Activated CD8-positive, alpha-beta T cell treated with anti-CD3 and anti-CD28 coated beads, Interleukin-2, amount 10 ng/mL, durations not matched to agents 7 days and 5 days (primary cell): ENCODE results near the gene E2F3. TPM values are rescaled to one million over a fixed set of nuclear protein-coding genes. Genes with fewer than 3 reads are reported as not detected.

Experiments
- ATAC-seq: fragments of 150-1000 bp; cut with Tn5 transposase; one replicate; pipeline ENCODE4 v1.10.0; 2021; ENCODE audit warnings: moderate library complexity
- CTCF ChIA-PET: fragments of 350-600 bp; sonication (Branson Sonifier 250); formaldehyde crosslinking; loops from one replicate; lab custom pipeline; 2021; ENCODE audit warnings: antibody characterized with exemption; lab: Charles Lee
- POLR2A ChIA-PET: fragments of 350-600 bp; sonication (Branson Sonifier 250); formaldehyde crosslinking; loops from one replicate; lab custom pipeline; 2021; ENCODE audit warnings: antibody characterized with exemption; lab: Charles Lee
- DNase-seq: peaks from one replicate; pipeline ENCODE4 v3.0.0-alpha.2; 2020
- H3K27ac Mint-ChIP-seq: one replicate; pipeline ENCODE4 v1.8.0; 2021; ENCODE audit warnings: mild to moderate bottlenecking, mixed read lengths
- H3K27me3 Mint-ChIP-seq: one replicate; pipeline ENCODE4 v1.8.0; 2021; ENCODE audit warnings: low read depth, mixed read lengths
- H3K36me3 Mint-ChIP-seq: one replicate; pipeline ENCODE4 v1.8.0; 2021; ENCODE audit warnings: low read depth, mixed read lengths
- H3K4me1 Mint-ChIP-seq: one replicate; pipeline ENCODE4 v1.8.0; 2021; ENCODE audit warnings: low read depth, mixed read lengths
- H3K4me3 Mint-ChIP-seq: one replicate; pipeline ENCODE4 v1.8.0; 2021; ENCODE audit warnings: mild to moderate bottlenecking, mixed read lengths
- H3K9me3 Mint-ChIP-seq: one replicate; pipeline ENCODE4 v1.8.0; 2022; ENCODE audit warnings: mixed read lengths; ENCODE audit not compliant: insufficient read depth
- total RNA-seq, 2 experiments: library from RNA; stranded (reverse); gene quantifications; one replicate each; pipeline ENCODE4 v1.2.3, GENCODE V29; 2021

The E2F3 gene
- total RNA-seq, 2 experiments from 2014 or later = 26.7 to 27.4 TPM

DNA sequence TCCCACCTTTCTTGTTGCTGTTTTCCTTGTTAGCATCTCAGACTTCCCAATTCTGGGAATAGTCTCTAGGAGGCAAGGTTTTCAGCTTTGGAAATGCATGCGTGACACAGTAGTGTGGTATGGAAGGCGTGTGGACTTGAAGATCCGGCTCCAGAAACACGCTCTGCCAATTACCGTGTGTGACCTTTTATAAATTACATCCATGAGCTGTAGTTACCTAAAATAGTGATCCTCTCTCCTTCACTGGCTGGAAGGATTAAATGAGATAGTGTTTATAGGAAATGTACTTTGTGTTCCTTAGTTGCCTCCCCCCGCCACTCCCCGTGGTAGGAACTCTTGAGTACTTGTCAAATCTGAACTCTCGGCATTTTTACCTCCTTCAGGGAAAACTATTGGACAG is 13.0 kb downstream of the E2F3 start:
- ATAC-seq (no peak), DNase-seq (no peak)
- CTCF ChIA-PET = interaction anchor here (0.6 to 1.5 kb wide), 3 partner anchors 10 to 683 kb away, joined by 4 to 7 read pairs (median 5); no protein-coding TSS in a partner anchor
- Mint-ChIP-seq H3K4me1 (peaks cover 76% of the 10 kb centered on the region), H3K36me3 (peaks cover 41% of the 10 kb centered on the region), H3K9me3 (no peaks in the 10 kb centered on the region), H3K27me3 (no peaks in the 10 kb centered on the region), H3K4me3 (no peak overlapping the region), H3K27ac (no peak overlapping the region)
- POLR2A ChIA-PET = interaction anchor here (0.6 to 1.6 kb wide), 2 partner anchors 10 to 90 kb away, joined by 4 to 7 read pairs; no protein-coding TSS in a partner anchor

DNA sequence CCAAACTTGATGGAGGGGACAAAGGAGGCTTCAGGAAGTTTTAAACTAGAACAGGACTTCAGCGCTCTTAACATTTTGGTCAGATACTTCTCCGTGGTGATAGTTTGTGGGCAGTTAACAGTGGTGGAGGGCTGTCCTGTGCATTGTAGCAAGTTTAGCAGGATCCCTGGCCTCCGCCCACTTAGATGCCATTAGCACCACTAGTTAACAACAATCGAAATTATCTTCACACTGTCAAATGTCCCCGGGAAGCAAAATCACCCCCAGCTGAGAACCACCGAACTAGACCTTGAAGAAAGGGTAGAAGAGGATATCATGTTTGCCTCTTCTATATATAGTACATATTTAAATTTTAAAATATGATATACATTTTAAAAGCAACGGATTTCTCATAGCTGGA is 13.6 kb downstream of the E2F3 start:
- ATAC-seq (no peak), DNase-seq (no peak)
- ChIA-PET CTCF (interaction anchor here (0.6 kb wide), 1 partner anchor 682 kb away, joined by 4 read pairs; no protein-coding TSS in a partner anchor), POLR2A (interaction anchor here (1.2 kb wide), 1 partner anchor 96 kb away, joined by 4 read pairs; no protein-coding TSS in a partner anchor)
- no peak overlapping the region for H3K27ac Mint-ChIP-seq
- H3K9me3 Mint-ChIP-seq = no peaks in the 10 kb centered on the region
- peaks cover 43% of the 10 kb centered on the region for H3K36me3 Mint-ChIP-seq
- H3K27me3 Mint-ChIP-seq = no peaks in the 10 kb centered on the region
- H3K4me1 Mint-ChIP-seq = peaks cover 74% of the 10 kb centered on the region
- H3K4me3 Mint-ChIP-seq = no peak overlapping the region

DNA sequence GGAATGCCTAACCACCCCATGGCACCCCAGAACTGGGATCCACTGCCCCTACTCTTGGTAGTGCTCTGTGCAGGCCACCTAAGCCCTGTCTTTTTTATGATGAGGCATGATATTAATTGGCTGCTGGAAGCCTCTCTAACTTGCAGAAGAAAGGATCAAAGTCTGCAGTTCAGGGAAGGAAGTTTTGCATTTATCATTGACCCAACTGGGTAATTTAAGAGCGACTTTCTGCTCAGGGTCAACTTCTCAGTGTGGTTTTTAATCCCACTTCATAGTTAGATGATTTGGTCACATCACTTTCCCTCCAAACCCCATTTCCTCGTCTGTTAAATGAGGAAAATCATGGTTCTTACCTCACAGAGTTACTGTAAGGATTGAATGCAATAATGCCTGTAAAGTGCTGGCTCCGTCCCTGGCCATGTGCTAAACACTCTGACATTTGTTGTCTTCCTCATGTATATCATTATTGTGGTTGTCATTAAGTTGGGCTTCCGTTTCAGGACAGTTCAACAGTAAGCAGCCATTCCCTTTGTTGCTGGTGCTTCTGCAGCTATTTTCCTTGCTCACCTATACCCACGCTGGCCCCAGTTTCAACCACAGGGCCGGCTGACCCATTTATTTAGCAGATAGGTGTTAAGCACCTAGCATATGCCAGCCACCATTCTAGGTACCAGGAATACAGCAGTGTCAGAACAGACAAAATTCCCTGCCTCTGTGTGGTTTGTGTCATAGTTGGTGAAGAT is 14.2 kb downstream of the E2F3 start:
- H3K27me3 Mint-ChIP-seq = no peaks in the 10 kb centered on the region
- no peak overlapping the region for H3K4me3 Mint-ChIP-seq
- peak; percentile 22 for ATAC-seq
- H3K4me1 Mint-ChIP-seq = peaks cover 70% of the 10 kb centered on the region
- POLR2A ChIA-PET = interaction anchor here (1.2 kb wide), 1 partner anchor 96 kb away, joined by 4 read pairs; no protein-coding TSS in a partner anchor
- no peaks in the 10 kb centered on the region for H3K9me3 Mint-ChIP-seq
- no peak for DNase-seq
- no peak overlapping the region for H3K27ac Mint-ChIP-seq
- H3K36me3 Mint-ChIP-seq = peaks cover 43% of the 10 kb centered on the region
- CTCF ChIA-PET = interaction anchor here (4.1 kb wide), 1 partner anchor 11 kb away, joined by 22 read pairs; no protein-coding TSS in a partner anchor

DNA sequence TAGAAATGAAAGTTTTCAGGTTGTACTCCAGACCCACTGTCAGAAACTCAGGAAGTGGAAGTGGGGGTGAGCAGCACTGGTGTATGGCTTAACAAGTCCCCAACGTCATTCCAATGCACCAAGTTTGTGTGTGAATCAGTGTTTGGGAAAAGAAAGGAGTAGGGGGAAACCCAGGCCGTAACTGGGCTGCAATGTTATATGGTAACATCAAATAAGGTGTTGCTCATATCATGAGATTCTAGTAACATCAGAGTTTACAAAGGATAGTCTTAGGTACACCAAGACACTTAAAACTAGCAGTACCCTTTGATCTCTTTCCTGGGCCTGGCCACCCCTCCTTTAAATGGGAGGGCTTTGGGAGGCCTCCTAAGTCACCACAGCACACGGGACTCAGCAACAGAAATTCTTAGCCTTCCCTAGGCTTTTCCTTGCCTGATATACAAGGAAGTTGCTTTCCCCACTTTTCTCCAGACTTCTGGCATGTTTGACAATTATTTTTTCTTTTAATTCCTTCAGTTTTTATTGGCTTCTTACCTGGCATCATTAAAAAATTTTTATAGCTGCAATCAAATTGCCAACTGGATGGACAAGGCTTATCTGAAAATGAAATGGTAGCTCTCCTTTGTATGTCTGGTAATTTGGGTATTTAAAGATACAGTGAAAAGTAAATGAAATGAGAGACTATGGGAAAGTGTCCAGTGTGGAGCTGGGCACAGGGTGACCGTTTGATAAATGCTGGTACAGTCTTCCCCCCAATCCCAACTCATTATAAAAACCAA is 15.1 kb downstream of the E2F3 start:
- H3K27me3 Mint-ChIP-seq = no peaks in the 10 kb centered on the region
- CTCF ChIA-PET = interaction anchor here (0.9 to 4.1 kb wide), 3 partner anchors 12 to 125 kb away, joined by 3 to 22 read pairs (median 5); no protein-coding TSS in a partner anchor
- H3K4me1 Mint-ChIP-seq = peaks cover 61% of the 10 kb centered on the region
- H3K9me3 Mint-ChIP-seq = no peaks in the 10 kb centered on the region
- DNase-seq (no peak), ATAC-seq (peak; percentile 34)
- H3K36me3 Mint-ChIP-seq = peaks cover 44% of the 10 kb centered on the region
- POLR2A ChIA-PET = interaction anchor here (1.4 to 2.0 kb wide), 2 partner anchors 13 to 97 kb away, joined by 5 to 10 read pairs; no protein-coding TSS in a partner anchor
- no peak overlapping the region for H3K4me3 Mint-ChIP-seq
- no peak overlapping the region for H3K27ac Mint-ChIP-seq

DNA sequence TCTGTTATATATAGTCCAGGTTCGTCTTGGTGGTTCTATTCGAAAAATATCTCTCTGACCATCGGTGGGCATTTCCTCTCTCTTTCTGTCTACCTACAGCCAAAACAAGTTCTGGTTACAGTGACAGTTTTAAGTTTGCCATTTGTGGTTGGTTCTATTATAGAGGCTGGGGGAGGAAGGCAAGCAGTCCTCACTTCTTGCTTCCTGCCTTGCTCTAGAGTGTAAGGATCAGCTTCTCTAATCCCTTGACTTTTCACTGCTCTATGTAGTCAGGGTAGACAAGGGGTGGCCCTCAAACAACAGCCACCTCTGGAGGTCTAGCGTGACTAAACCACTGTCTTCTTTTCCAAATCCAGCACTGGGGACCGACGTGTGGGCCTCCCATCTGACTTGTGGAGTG is 16.1 kb downstream of the E2F3 start:
- Mint-ChIP-seq H3K36me3 (peaks cover 45% of the 10 kb centered on the region), H3K9me3 (no peaks in the 10 kb centered on the region), H3K27ac (peak overlapping the region; percentile 53), H3K4me1 (peaks cover 54% of the 10 kb centered on the region), H3K27me3 (no peaks in the 10 kb centered on the region), H3K4me3 (no peak overlapping the region)
- CTCF ChIA-PET = interaction anchor here (0.9 to 4.1 kb wide), 3 partner anchors 13 to 127 kb away, joined by 3 to 22 read pairs (median 5); no protein-coding TSS in a partner anchor
- ATAC-seq (peak; percentile 44), DNase-seq (no peak)
- POLR2A ChIA-PET = interaction anchor here (0.9 to 2.0 kb wide), 3 partner anchors 14 to 98 kb away, joined by 3 to 10 read pairs (median 5); no protein-coding TSS in a partner anchor

DNA sequence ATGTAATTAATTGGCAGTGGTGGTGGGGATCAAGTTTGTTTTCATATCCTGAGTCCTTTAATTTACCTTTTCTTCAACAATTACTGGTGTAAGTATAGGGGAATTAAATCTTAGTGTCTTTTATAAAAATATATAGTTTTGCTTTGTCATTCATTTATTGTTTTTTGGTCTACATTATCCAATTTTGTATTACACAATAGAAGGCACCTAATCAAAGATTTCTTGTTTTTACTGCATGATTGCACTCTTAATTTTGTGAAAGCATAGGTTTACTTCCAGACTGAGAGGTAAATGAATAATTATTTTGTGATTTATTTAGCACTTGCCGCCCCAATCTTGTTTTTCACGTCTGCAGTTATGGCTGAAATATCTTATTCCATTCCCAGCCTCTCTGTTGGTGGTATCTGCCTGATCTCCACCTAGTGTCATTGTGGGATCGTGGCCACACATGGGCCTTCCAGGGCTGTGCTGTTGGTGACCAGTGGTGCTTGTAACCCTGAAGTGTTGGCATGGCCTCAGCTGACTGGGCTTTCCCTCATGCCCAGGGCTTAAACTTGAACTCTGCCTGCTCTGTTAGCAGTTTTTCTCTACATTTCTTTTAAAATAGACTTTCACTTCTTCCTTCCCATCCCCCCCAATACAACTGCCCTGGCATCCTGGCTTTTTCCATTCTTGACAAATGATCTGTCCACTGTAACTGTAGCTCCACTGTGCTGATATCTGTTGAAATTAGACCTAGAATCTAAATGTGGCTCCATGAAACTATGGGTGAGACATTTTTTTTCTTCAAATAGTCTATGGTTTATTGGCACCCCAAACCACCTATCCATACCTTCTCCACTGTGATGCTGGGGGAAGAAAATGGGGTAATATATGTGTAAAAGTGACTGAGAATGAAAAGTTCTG is 24.8 kb downstream of the E2F3 start:
- Mint-ChIP-seq H3K4me1 (peaks cover 9% of the 10 kb centered on the region), H3K36me3 (peaks cover 54% of the 10 kb centered on the region), H3K27ac (no peak overlapping the region), H3K4me3 (no peak overlapping the region), H3K9me3 (no peaks in the 10 kb centered on the region), H3K27me3 (no peaks in the 10 kb centered on the region)
- ChIA-PET CTCF (no interaction called here), POLR2A (no interaction called here)
- ATAC-seq = no peak
- no peak for DNase-seq

DNA sequence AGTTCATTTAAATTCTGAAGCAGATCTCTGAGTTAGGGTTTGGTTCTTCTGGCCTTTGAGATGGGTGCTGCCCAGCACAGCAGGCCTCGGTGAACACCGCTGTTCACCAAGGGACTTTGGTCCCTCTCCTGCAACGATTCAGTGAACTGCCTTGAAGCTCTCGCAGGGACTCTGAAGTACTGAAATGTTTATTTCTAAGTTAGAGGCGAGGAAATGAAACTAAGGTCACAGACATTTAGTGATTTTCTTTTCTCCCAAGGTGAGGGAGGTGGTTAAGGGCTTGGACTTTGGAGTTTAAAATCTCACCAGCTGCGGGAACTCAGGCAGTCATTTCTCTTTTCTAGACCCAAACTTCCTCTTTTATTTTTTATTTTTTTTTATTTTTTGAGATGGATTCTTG is 26.2 kb downstream of the E2F3 start:
- Mint-ChIP-seq H3K4me3 (no peak overlapping the region), H3K4me1 (peaks cover 7% of the 10 kb centered on the region), H3K9me3 (no peaks in the 10 kb centered on the region), H3K27ac (no peak overlapping the region), H3K36me3 (peaks cover 55% of the 10 kb centered on the region), H3K27me3 (no peaks in the 10 kb centered on the region)
- POLR2A ChIA-PET = no interaction called here
- CTCF ChIA-PET = no interaction called here
- DNase-seq (no peak), ATAC-seq (no peak)

DNA sequence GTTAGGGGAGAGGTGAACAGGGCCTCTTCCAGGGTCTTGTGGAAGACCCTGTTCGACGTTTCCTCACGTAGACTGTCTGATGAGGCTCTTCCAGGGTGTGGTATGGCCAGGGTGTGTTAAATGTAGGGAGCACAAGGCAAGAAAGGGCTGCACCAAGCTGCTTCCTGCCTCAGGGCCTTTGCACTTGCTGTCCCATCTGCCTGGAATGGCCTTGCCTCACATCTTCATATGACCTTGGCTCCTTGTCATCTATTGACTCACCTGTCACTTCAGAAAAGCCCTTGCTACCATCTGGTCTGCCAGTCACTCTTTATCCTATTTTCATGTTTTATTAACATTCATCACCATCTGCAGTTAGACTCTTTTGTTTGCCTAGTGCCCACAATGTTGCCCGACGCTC is 31.0 kb downstream of the E2F3 start:
- Mint-ChIP-seq H3K9me3 (no peaks in the 10 kb centered on the region), H3K27me3 (no peaks in the 10 kb centered on the region), H3K4me1 (no peaks in the 10 kb centered on the region), H3K4me3 (no peak overlapping the region), H3K27ac (no peak overlapping the region), H3K36me3 (peaks cover 77% of the 10 kb centered on the region)
- ChIA-PET CTCF (no interaction called here), POLR2A (no interaction called here)
- DNase-seq = no peak
- no peak for ATAC-seq

DNA sequence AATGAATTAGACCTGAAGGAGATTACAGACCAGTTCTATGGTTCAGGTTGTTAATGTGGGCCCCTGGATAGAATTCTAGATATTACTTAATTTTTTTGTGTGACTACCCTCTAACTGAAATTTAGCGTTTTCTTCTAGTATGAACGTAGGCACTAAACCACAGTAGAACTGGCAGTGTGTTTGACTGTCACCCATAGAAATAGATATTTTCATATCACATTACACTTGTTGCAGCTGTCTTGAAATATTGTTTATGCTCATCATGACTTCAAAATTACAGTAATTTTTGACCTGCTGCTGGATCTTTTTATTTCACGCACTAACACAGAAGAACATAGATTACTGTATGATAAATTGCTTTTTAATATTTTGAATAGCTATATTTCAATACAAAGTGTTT is 31.6 kb downstream of the E2F3 start:
- ChIA-PET CTCF (interaction anchor here (0.8 kb wide), 1 partner anchor 86 kb away, joined by 3 read pairs; no protein-coding TSS in a partner anchor), POLR2A (no interaction called here)
- ATAC-seq (no peak), DNase-seq (no peak)
- H3K27ac Mint-ChIP-seq = no peak overlapping the region
- no peaks in the 10 kb centered on the region for H3K4me1 Mint-ChIP-seq
- no peaks in the 10 kb centered on the region for H3K9me3 Mint-ChIP-seq
- H3K27me3 Mint-ChIP-seq = no peaks in the 10 kb centered on the region
- no peak overlapping the region for H3K4me3 Mint-ChIP-seq
- H3K36me3 Mint-ChIP-seq = peaks cover 77% of the 10 kb centered on the region

DNA sequence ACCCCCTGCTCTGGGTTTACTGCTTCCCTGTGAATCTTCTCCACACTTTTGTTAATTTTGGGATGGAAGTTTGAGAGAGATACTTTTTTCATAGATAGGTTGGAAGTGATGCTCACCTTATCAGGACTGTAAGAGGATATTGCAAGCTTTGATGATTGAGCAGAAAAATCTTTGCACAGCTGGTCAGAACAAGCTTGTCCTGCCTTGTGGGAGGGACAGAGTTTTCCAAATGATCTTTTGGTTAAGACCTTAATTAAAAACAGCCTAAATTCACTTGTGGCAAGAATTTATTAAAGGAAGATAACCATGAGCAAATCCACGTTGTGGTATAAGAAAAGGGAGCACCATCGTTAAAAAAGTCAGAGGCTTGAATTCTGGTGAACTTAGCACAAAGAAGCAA is 32.2 kb downstream of the E2F3 start:
- ChIA-PET CTCF (interaction anchor here (0.8 kb wide), 1 partner anchor 85 kb away, joined by 3 read pairs; no protein-coding TSS in a partner anchor), POLR2A (no interaction called here)
- peaks cover 3% of the 10 kb centered on the region for H3K9me3 Mint-ChIP-seq
- peaks cover 76% of the 10 kb centered on the region for H3K36me3 Mint-ChIP-seq
- H3K27ac Mint-ChIP-seq = no peak overlapping the region
- ATAC-seq (no peak), DNase-seq (no peak)
- no peaks in the 10 kb centered on the region for H3K4me1 Mint-ChIP-seq
- no peaks in the 10 kb centered on the region for H3K27me3 Mint-ChIP-seq
- H3K4me3 Mint-ChIP-seq = no peak overlapping the region

DNA sequence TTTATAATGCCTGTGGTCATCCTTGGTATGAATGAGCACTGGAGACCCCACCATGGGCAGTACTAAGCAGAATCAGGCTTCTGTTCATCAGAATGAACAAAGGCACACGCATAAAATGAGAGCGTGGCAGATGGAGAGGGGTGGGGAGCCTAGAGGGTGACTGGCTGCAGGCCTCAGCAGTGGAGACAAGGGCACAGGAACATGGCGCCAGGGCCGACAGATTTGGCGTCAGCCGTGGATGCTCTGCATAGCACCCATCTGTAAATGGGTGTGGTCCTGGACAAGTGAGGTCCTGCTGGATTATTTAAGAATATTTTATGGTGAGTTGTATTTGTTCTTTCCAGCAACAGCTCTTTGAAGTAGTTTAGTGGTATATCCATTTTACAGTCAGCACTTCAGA is 33.1 kb downstream of the E2F3 start:
- Mint-ChIP-seq H3K4me3 (no peak overlapping the region), H3K27me3 (no peaks in the 10 kb centered on the region), H3K36me3 (peaks cover 77% of the 10 kb centered on the region), H3K9me3 (peaks cover 6% of the 10 kb centered on the region), H3K27ac (no peak overlapping the region), H3K4me1 (no peaks in the 10 kb centered on the region)
- DNase-seq = no peak
- CTCF ChIA-PET = no interaction called here
- ATAC-seq = no peak
- POLR2A ChIA-PET = no interaction called here
